Kidney (tissue), 14 donors: ENCODE data around the gene MPPED1. TPM values are rescaled to one million over a fixed set of nuclear protein-coding genes. Genes with fewer than 3 reads are reported as not detected.
A peak's percentile ranks its signal among the peaks of the same experiment; 100 is the strongest.

ENCODE experiments used
- DNase-seq, 5 donors: peaks; one replicate each; pipeline ENCODE4 v3.0.0-alpha.2; 2013 to 2020
- FAIRE-seq: peaks from 2 replicates; lab custom pipeline; 2012; peaks lifted over from hg19 to GRCh38; lab: Jason Lieb, UNC
- H3K27ac ChIP-seq, 2 donors: one replicate each; pipeline ENCODE4 v1.7.0; 2013; ENCODE audit warnings: low read depth in 2 of 2, low read length in 2 of 2, inconsistent platforms in 1 of 2
- H3K27me3 ChIP-seq: one replicate; pipeline ENCODE4 v1.7.1; 2013; ENCODE audit warnings: low read length, inconsistent platforms; ENCODE audit not compliant: control insufficient read depth, insufficient read depth
- H3K36me3 ChIP-seq, 3 donors: one replicate each; pipeline versions ENCODE4 v1.7.0 to v1.7.1; 2013; ENCODE audit warnings: low read length in 3 of 3, control low read depth in 1 of 3, inconsistent platforms in 1 of 3; ENCODE audit not compliant: insufficient read depth in 3 of 3, control insufficient read depth in 2 of 3
- H3K4me1 ChIP-seq, 3 donors: one replicate each; pipeline versions ENCODE4 v1.7.0 to v1.7.1; 2013; ENCODE audit warnings: low read length in 3 of 3, inconsistent platforms in 1 of 3, low read depth in 1 of 3; ENCODE audit not compliant: control insufficient read depth in 2 of 3, insufficient read depth in 2 of 3
- H3K4me3 ChIP-seq, 3 donors: one replicate each; pipeline versions ENCODE4 v1.7.0 to v1.8.1; 2013; ENCODE audit warnings: low read length in 3 of 3, control low read depth in 1 of 3, inconsistent platforms in 1 of 3
- H3K9ac ChIP-seq, 3 donors: one replicate each; pipeline versions ENCODE4 v1.7.0 to v1.7.1; 2013; ENCODE audit warnings: low read length in 3 of 3, control low read depth in 1 of 3, inconsistent platforms in 1 of 3
- H3K9me3 ChIP-seq, 3 donors: one replicate each; pipeline versions ENCODE4 v1.7.0 to v1.7.1; 2013; ENCODE audit warnings: low read length in 3 of 3, control low read depth in 1 of 3, inconsistent platforms in 1 of 3; ENCODE audit not compliant: control insufficient read depth in 2 of 3, insufficient read depth in 1 of 3
- intact Hi-C: fragments of 100-400 bp; cut with DNase I; formaldehyde crosslinking; loops from one replicate; pipeline ENCODE4 v1.11.1; 2022
- polyA plus RNA-seq: library from polyadenylated mRNA; stranded (reverse); fragments of 350-450 nt; fragmentation: Illumina TruSeq; extraction: RNeasy Lipid Tissue Mini Kit (QIAGEN cat#74804); gene quantifications from one replicate; pipeline ENCODE4 v1.2.3, GENCODE V29; 2014; ENCODE audit warnings: low read depth, low replicate concordance; ENCODE audit not compliant: insufficient read depth
- total RNA-seq: library from RNA; stranded (reverse); fragmentation: NEBNext Ultra II Directional; extraction: Animal tissue kit (Norgen Biotek cat#: 25700); gene quantifications from one replicate; pipeline ENCODE4 v1.2.1, GENCODE V29; 2021
- TF ChIP-seq, protein P1 (sequence below): IDR thresholded peaks from 3 replicates; pipeline ENCODE4 v1.5.1; 2012; ENCODE audit warnings: mild to moderate bottlenecking, moderate library complexity, borderline replicate concordance; ENCODE audit not compliant: insufficient read depth; ENCODE audit errors: extremely low read depth
- donor health status: control.
- donor health status: control.
- donor health status: control.
- donor health status: control.
- donor health status: control.
- donor health status: DM: yes; HTN: yes; CAD: no.
- donor health status: Normal renal cell carcinoma (clear cell type).

MPPED1 gene
- total and polyA plus RNA-seq, 2 donors from 2014 or later, result not detected

DNA sequence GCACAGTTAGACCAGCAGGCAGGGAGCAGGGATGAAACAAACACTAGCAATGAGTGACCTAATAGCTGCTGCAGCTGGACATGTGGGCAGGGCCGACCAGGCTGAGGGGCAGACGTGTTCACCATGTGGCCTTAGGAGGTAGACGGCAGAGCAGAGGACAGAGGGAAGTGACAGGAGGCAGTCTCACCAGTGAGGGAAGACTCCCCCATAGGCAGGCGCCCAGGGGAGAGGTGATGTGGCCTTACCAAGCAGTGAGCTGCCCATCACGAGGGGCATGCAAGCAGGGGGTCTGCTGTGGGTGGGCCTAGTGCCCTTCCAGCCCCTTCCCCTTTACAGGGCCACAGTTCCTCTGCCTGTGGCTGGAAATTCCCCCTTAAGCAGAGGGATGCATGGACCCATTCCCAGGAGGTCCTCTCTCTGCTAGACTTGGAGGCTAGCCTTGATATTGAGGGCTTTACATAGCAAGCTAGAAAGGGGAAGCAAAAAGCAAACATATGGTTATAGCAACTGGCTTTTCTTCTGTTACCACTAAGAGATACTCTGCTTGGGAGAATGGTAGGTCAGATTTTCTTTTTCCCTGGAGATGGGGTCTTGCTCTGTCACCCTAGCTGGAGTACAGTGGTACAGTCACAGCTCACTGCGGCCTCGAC lies 67.6 kb downstream of the MPPED1 start:
- FAIRE-seq, result no peak
- TF ChIP-seq, protein P1, sequence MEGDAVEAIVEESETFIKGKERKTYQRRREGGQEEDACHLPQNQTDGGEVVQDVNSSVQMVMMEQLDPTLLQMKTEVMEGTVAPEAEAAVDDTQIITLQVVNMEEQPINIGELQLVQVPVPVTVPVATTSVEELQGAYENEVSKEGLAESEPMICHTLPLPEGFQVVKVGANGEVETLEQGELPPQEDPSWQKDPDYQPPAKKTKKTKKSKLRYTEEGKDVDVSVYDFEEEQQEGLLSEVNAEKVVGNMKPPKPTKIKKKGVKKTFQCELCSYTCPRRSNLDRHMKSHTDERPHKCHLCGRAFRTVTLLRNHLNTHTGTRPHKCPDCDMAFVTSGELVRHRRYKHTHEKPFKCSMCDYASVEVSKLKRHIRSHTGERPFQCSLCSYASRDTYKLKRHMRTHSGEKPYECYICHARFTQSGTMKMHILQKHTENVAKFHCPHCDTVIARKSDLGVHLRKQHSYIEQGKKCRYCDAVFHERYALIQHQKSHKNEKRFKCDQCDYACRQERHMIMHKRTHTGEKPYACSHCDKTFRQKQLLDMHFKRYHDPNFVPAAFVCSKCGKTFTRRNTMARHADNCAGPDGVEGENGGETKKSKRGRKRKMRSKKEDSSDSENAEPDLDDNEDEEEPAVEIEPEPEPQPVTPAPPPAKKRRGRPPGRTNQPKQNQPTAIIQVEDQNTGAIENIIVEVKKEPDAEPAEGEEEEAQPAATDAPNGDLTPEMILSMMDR, result no peak
- Histone ChIP-seq H3K27me3 (no peaks in the 10 kb centered on the region), H3K27ac (no peak overlapping the region), H3K36me3 (no peaks in the 10 kb centered on the region), H3K4me3 (no peak overlapping the region), H3K9ac (no peak overlapping the region), H3K4me1 (no peaks in the 10 kb centered on the region), H3K9me3 (peaks cover 0 to 3% (median 0%) of the 10 kb centered on the region in 3 donors)
- intact Hi-C loops, result no loop called here
- DNase-seq, result peak in 1 of 5 donors; percentile 48

DNA sequence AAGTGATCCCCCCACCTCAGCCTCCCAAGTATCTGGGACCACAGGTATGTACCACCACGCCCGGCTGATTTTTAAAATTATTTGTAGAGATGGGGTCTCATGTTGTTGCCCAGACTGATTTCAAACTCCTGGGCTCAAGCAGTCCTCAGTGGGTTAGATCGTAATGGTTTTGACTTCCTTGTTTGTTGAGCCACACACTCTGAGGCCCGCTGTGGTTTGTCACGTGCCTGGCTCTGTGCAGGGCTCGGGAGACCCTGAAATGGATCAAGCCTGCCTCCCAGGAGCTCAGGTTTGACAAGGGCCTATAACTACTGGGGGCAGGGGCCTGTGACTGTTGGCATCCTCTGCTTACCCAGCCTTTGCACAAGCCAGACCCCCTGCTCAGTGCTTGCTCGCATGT lies 68.1 kb downstream of the MPPED1 start:
- Histone ChIP-seq H3K27ac (no peak overlapping the region), H3K4me3 (no peak overlapping the region), H3K27me3 (peaks cover 2% of the 10 kb centered on the region), H3K4me1 (no peaks in the 10 kb centered on the region), H3K9me3 (peaks cover 0 to 5% (median 0%) of the 10 kb centered on the region in 3 donors), H3K9ac (no peak overlapping the region), H3K36me3 (no peaks in the 10 kb centered on the region)
- DNase-seq (no peak), FAIRE-seq (no peak)
- intact Hi-C loops, result no loop called here
- TF ChIP-seq, protein P1, result no peak

DNA sequence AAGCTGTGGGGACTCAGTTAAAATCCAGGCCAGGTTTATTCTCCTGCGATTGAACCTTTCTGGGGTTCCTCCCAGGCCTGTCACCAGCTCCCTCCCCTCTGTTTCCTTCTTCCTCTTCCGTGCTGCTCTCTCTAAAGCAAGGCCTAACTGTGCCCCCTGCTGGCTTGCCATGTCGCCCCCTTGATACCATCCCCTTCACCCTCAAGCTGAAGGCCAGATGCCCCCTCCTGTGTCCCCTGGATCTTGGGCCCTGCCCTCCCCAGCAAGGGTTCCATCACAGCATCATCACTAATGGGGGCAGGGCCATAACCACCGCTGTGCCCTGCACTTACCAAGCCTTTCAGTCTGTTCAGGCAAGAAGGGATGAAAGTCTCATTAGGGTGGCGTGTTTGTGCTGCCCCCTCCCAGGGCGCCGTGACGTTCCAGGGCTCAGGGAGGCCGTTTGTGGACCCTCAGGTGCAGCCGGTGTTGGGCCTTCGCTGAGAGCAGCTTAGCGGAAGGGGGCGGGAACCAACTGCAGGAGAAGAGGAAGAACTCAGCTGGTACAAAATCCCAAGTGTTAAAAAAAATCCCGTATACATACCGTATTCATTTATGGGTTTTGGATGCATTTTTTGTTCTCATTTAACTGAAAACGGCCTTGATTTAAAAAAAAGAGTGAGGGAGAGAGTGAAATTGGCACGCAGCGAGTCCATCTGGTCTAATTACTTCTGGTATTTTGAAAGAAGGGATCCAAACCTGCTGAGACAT lies 69.9 kb downstream of the MPPED1 start:
- H3K4me3 ChIP-seq, result no peak overlapping the region

More for the DNA sequence above, 69.9 kb downstream of the MPPED1 start:
- H3K27ac ChIP-seq, result no peak overlapping the region
- peaks cover 0 to 2% (median 0%) of the 10 kb centered on the region in 3 donors for H3K9me3 ChIP-seq
- FAIRE-seq (no peak), DNase-seq (peak in 1 of 5 donors; percentile 63)
- H3K36me3 ChIP-seq, result no peaks in the 10 kb centered on the region
- no peaks in the 10 kb centered on the region for H3K4me1 ChIP-seq
- H3K9ac ChIP-seq, result no peak overlapping the region
- intact Hi-C loops, result no loop called here
- H3K27me3 ChIP-seq, result peaks cover 6% of the 10 kb centered on the region
- TF ChIP-seq, protein P1, result no peak
